Gastrocnemius medialis (tissue), 4 donors: ENCODE measurements around the gene SETD5. TPM values are rescaled to one million over a fixed set of nuclear protein-coding genes. Genes with fewer than 3 reads are reported as not detected.

Experiments used
- ATAC-seq, 2 donors: fragments of 150-250 bp; one replicate each; pipeline ENCODE4 v1.9.1; 2016
- DNase-seq, 2 donors: peaks; one replicate each; pipeline ENCODE4 v3.0.0-alpha.2; 2019
- H3K27ac ChIP-seq, 4 donors: fragments of 200-600 bp; sonication (generic); 1 replicate in 1 of 4; 2 replicates in 3 of 4; pipeline ENCODE4 v1.5.1; 2016 to 2018; ENCODE audit warnings: mild to moderate bottlenecking in 2 of 4, moderate library complexity in 1 of 4
- H3K27me3 ChIP-seq, 3 donors: fragments of 200-600 bp; sonication (generic) in 2 of 3; 1 replicate in 1 of 3; 2 replicates in 2 of 3; pipeline versions ENCODE4 v1.5.1 to v1.6.0; 2016 to 2019; ENCODE audit warnings: mild to moderate bottlenecking in 1 of 3, moderate library complexity in 1 of 3
- H3K36me3 ChIP-seq, 2 donors: fragments of 200-600 bp; sonication (generic) in 1 of 2; one replicate each; pipeline ENCODE4 v1.5.1; 2017 to 2018
- H3K4me1 ChIP-seq, 2 donors: fragments of 200-600 bp; sonication (generic) in 1 of 2; one replicate each; pipeline ENCODE4 v1.5.1; 2016 to 2017; ENCODE audit warnings: mild to moderate bottlenecking in 2 of 2
- H3K4me3 ChIP-seq, 4 donors: fragments of 200-600 bp; sonication (generic) in 3 of 4; 1 replicate in 1 of 4; 2 replicates in 3 of 4; pipeline ENCODE4 v1.5.1; 2016 to 2019; ENCODE audit warnings: mild to moderate bottlenecking in 2 of 4
- H3K9me3 ChIP-seq, 3 donors: fragments of 200-600 bp; sonication (generic) in 2 of 3; 1 replicate in 1 of 3; 2 replicates in 2 of 3; pipeline ENCODE4 v1.5.1; 2016 to 2019
- CTCF ChIP-seq, 5 experiments: fragments of 450-650 bp in 3 of 5; fragments of 200-600 bp in 2 of 5; sonication (generic) in 2 of 5; IDR thresholded peaks in 4 of 5; conservative IDR thresholded peaks in 1 of 5; 1 replicate in 4 of 5; 2 replicates in 1 of 5; pipeline ENCODE4 v1.5.1; 2016 to 2019; ENCODE audit warnings: antibody characterized with exemption in 5 of 5, mild to moderate bottlenecking in 3 of 5, moderate library complexity in 3 of 5
- POLR2A ChIP-seq, 2 donors: fragments of 450-650 bp; IDR thresholded peaks; one replicate each; pipeline ENCODE4 v1.6.1; 2017; ENCODE audit warnings: antibody characterized with exemption in 2 of 2, mild to moderate bottlenecking in 2 of 2, moderate library complexity in 2 of 2
- in situ Hi-C, 4 donors: fragments of 200-750 bp; cut with MboI; loops; one replicate each; pipeline versions ENCODE4 v1.15.0 to v1.8.0; 2017; ENCODE audit warnings: low sequenced_read_pairs in 4 of 4
- intact Hi-C: fragments of 100-400 bp; cut with DNase I; formaldehyde crosslinking; loops from one replicate; pipeline ENCODE4 v1.15.1; 2023; ENCODE audit warnings: low total_unique reads
- total RNA-seq, 4 donors: library from RNA; depleted of rRNA; stranded (reverse); fragments of >200 nt; gene quantifications; one replicate each; pipeline versions ENCODE4 v1.1.0 to v1.2.3, GENCODE V29; 2016

Gene SETD5
- total RNA-seq, 4 donors from 2014 or later: 28.9 to 43.3 (median 41.0) TPM

DNA sequence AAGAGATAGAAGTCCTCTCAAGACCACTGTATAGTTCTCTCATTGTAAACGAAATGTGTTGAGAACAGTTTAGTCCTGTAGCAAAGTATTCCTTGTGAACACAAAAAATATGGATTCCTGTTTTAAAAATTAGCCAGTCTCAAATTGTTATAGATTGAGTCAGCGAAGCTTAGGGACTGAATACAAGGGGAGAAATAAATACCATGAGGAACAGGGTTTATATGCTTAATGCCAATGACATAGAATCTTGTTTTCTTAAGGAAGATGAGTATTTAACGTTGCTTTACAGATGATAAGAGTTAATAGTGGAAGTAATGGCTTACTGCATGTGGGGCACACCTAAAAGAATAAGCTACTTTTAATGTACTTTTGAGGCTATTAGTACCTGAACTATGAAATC, 37.9 kb downstream of the SETD5 start:
- peaks cover 13 to 97% of the 10 kb centered on the region in 2 donors for H3K36me3 ChIP-seq
- intact Hi-C loops: no loop called here
- in situ Hi-C loops: loop anchor here in 2 of 4 donors (10.0 kb wide), 2 partner anchors 51 to 81 kb away; no protein-coding TSS in a partner anchor

DNA sequence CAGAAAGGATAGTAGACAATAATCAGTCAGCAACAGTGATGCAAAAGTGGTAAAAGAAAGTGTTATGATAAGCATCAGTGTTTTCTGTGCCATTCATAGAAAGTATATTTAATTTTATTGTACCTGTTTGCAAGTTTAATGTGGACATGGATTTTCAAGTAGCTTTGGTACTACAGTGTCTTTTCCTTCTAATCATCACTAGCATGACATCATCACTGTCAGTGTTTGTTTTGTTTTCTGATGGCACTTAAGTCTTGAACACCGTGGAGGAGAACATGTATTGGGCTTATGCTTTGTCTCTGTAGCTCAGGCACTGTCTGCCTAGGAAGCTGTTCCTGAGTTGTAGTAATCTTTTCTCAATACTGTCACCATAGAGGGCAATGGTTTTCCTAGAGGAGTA, 41.9 kb downstream of the SETD5 start:
- in situ Hi-C loops: loop anchor here in 2 of 4 donors (10.0 kb wide), 2 partner anchors 55 to 85 kb away; no protein-coding TSS in a partner anchor

More for the DNA sequence above, 37.9 kb downstream of the SETD5 start:
- DNase-seq: no peak
- peaks cover 0 to 3% of the 10 kb centered on the region in 2 donors for H3K4me1 ChIP-seq
- no peak overlapping the region for H3K4me3 ChIP-seq
- no peak for TF ChIP-seq CTCF (IDR thresholded peaks at IDR 0.05 in 4 of 5, conservative IDR thresholded peaks at IDR 0.05 in 1 of 5)
- no peak for TF ChIP-seq POLR2A (IDR thresholded peaks at IDR 0.05)
- H3K27me3 ChIP-seq: no peaks in the 10 kb centered on the region
- no peak overlapping the region for H3K27ac ChIP-seq
- H3K9me3 ChIP-seq: no peaks in the 10 kb centered on the region
- ATAC-seq: no peak

DNA sequence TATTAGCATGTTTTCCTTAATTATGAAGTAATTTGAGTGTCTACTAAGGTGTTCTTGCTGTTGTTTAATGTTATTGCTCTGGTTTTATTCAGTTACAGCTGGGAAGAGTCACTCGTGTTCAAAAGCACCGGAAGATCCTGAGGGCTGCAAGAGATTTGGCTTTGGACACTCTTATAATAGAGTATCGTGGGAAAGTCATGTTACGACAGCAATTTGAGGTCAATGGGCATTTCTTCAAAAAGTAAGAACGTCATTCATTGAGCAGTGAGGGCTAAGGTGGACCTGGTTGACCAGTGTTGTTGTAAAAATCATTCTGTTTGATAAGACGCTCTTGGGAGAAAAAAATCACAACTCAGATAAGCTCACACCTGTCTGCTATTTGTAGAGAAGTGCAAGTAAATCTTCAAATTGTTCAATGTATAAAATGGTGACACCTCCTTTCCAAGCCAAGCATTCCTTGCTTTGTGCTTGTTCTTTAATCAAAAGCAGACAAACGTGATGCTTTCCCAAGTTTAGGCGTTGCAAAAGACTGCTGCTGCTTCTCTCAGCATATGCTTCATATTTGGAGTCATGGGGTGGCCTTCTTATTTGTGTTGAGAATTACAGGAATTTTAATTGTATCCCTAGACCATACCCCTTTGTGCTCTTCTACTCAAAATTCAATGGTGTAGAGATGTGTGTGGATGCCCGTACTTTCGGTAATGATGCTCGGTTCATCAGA, 44.2 kb downstream of the SETD5 start:
- DNase-seq (no peak), ATAC-seq (no peak)
- H3K9me3 ChIP-seq: no peaks in the 10 kb centered on the region
- H3K36me3 ChIP-seq: peaks cover 6 to 97% of the 10 kb centered on the region in 2 donors
- no peak overlapping the region for H3K4me3 ChIP-seq
- peaks cover 0 to 3% of the 10 kb centered on the region in 2 donors for H3K4me1 ChIP-seq
- intact Hi-C loops: no loop called here
- no peaks in the 10 kb centered on the region for H3K27me3 ChIP-seq
- TF ChIP-seq POLR2A (IDR thresholded peaks at IDR 0.05) (no peak), CTCF (IDR thresholded peaks at IDR 0.05 in 4 of 5, conservative IDR thresholded peaks at IDR 0.05 in 1 of 5) (no peak)
- in situ Hi-C loops: no loop called here
- H3K27ac ChIP-seq: no peak overlapping the region

More for the DNA sequence above, 41.9 kb downstream of the SETD5 start:
- intact Hi-C loops: no loop called here
- Histone ChIP-seq H3K4me3 (no peak overlapping the region), H3K36me3 (peaks cover 11 to 97% of the 10 kb centered on the region in 2 donors), H3K27me3 (no peaks in the 10 kb centered on the region), H3K27ac (no peak overlapping the region), H3K9me3 (no peaks in the 10 kb centered on the region), H3K4me1 (peaks cover 0 to 3% of the 10 kb centered on the region in 2 donors)
- TF ChIP-seq POLR2A (IDR thresholded peaks at IDR 0.05) (no peak), CTCF (IDR thresholded peaks at IDR 0.05 in 4 of 5, conservative IDR thresholded peaks at IDR 0.05 in 1 of 5) (no peak)
- ATAC-seq (no peak), DNase-seq (no peak)

DNA sequence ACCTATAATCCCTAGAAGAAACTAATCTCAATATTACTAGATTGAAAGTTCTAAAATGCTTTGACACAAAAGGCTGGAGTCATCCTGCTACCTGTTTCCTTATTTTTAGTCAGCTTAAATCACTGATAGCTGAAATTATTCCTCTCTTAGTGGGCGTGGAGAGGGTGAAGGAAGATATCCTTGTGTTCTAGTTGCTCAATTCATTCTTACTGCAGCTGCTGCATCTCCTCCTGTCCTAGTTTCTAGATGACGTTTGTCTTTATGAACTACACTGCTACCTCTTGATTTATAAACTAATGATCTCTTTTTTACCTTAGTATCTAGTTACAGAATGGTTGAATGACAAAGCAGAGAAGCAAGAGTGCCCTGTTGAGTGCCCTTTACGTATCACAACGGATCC, 50.7 kb downstream of the SETD5 start:
- H3K4me1 ChIP-seq: no peaks in the 10 kb centered on the region
- in situ Hi-C loops (no loop called here), intact Hi-C loops (no loop called here)
- no peak for TF ChIP-seq CTCF (IDR thresholded peaks at IDR 0.05 in 4 of 5, conservative IDR thresholded peaks at IDR 0.05 in 1 of 5)
- no peak for TF ChIP-seq POLR2A (IDR thresholded peaks at IDR 0.05)
- H3K27me3 ChIP-seq: no peaks in the 10 kb centered on the region
- H3K4me3 ChIP-seq: no peak overlapping the region
- no peak for ATAC-seq
- no peaks in the 10 kb centered on the region for H3K9me3 ChIP-seq
- H3K27ac ChIP-seq: no peak overlapping the region
- H3K36me3 ChIP-seq: peaks cover 4 to 91% of the 10 kb centered on the region in 2 donors
- DNase-seq: no peak
